ENCODE results near the gene RORC. TPM values are rescaled to one million over a fixed set of nuclear protein-coding genes. Genes with fewer than 3 reads are reported as not detected.

Gene RORC
- total RNA-seq, 3 donors from 2014 or later, result 7.8 to 48.6 (median 24.9) TPM

DNA sequence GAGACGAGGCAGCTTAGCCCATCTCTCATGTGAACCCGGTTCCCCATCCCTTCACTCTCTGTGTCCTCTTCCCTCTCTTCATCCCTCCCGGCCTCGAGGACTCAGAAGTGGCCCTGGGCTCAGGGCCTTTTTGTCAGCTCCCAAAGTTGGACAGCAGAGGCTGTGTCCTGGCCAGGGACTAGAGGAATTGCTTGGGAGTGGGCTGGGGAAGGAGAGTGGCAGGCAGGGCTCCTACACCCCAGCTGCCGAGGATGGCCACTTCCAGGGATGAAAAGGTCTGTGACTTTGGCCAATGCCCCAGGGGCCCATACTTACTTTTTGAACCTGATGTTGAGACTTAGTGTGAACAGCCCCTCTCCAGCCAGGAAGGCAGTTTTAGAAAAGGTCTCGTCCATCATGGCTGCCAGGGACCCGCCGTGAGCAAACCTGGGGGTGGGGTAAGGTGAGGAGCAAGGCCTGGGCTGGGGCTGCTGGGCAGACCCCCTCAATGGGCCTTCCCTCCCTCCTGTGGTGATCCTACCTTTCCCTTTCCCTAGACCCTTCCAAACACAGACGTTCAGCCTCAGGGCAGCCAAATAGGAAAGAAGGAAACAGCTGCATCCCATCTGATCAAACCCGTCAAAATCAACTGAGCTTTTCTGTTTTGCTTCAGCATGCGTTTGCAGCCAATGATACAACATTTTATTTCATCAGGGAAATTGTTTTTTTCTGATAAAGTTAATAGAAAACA, 16.4 kb upstream of the RORC start:
- TF ChIP-seq, protein P1, sequence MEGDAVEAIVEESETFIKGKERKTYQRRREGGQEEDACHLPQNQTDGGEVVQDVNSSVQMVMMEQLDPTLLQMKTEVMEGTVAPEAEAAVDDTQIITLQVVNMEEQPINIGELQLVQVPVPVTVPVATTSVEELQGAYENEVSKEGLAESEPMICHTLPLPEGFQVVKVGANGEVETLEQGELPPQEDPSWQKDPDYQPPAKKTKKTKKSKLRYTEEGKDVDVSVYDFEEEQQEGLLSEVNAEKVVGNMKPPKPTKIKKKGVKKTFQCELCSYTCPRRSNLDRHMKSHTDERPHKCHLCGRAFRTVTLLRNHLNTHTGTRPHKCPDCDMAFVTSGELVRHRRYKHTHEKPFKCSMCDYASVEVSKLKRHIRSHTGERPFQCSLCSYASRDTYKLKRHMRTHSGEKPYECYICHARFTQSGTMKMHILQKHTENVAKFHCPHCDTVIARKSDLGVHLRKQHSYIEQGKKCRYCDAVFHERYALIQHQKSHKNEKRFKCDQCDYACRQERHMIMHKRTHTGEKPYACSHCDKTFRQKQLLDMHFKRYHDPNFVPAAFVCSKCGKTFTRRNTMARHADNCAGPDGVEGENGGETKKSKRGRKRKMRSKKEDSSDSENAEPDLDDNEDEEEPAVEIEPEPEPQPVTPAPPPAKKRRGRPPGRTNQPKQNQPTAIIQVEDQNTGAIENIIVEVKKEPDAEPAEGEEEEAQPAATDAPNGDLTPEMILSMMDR (IDR thresholded peaks at IDR 0.05), result no peak
- TF ChIP-seq POLR2A (IDR thresholded peaks at IDR 0.05) (no peak), POLR2AphosphoS5 (IDR thresholded peaks at IDR 0.05) (no peak)
- no peak overlapping the region for H3K27ac ChIP-seq
- no peaks in the 10 kb centered on the region for H3K36me3 ChIP-seq
- no peaks in the 10 kb centered on the region for H3K27me3 ChIP-seq
- intact Hi-C loops (cut with DNase I; ENCODE audit: low total_unique reads), result no loop called here
- DNase-seq (ENCODE audit: low spot score in 2 of 2), result no peak
- H3K4me1 ChIP-seq, result no peaks in the 10 kb centered on the region
- no peaks in the 10 kb centered on the region for H3K9me3 ChIP-seq
- H3K4me3 ChIP-seq, result no peak overlapping the region

DNA sequence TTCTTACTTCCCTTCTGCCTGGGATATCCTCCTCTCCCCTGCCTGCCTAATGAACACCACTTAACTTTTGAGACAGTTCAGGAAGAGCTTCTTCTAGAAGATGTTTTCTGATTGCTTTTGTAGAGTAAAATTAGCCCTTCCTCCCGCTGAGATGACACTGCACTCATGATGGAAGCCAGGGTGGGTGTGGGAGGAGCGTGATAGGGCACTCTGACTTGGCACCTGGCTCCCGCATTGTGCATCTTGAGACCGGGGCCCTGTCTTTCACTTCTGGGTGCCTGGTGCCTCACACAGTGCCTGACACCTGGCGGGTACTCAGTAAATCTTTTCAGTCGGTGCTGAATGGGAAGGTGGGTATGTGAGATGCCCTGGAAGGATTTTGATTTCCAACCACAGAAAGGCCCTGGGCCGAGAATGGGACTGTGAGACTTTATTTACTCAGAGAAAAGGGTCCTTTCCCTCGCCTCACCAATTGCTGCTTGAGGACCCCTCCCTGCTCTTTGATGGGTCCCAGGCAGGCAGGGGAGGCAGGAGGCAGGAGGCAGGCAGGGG, 15.2 kb upstream of the RORC start:
- H3K27me3 ChIP-seq, result no peaks in the 10 kb centered on the region
- H3K9me3 ChIP-seq, result no peaks in the 10 kb centered on the region
- intact Hi-C loops (cut with DNase I; ENCODE audit: low total_unique reads), result no loop called here
- H3K27ac ChIP-seq, result no peak overlapping the region
- no peaks in the 10 kb centered on the region for H3K4me1 ChIP-seq
- no peaks in the 10 kb centered on the region for H3K36me3 ChIP-seq
- no peak overlapping the region for H3K4me3 ChIP-seq
- TF ChIP-seq, protein P1 (IDR thresholded peaks at IDR 0.05), result no peak
- TF ChIP-seq POLR2A (IDR thresholded peaks at IDR 0.05), result no peak
- TF ChIP-seq POLR2AphosphoS5 (IDR thresholded peaks at IDR 0.05), result no peak
- no peak for DNase-seq (ENCODE audit: low spot score in 2 of 2)

DNA sequence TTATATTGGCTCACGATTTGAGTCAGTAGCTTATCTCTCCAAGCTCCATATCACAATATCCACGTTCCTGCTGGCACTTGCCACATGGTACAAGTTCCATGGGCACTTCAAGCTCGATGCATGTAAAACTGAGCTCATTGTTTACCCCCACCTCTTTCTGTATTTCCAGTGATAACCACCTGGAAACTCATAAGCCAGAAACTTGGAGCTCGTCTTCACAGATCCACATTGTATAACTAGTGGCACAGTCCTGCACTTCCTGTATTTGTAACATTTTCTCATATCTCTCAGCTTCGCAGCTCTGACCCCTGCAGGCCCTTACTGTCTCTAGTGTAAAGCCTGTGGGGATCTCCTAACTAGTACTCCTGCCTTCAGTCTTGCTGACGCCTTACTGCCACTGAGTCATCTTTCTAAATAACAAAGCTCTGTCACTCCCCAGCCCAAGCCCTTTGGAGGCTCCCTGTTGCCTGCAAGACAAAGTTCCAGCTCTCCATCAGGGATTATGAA, 14.5 kb upstream of the RORC start:
- DNase-seq (ENCODE audit: low spot score in 2 of 2), result no peak
- intact Hi-C loops (cut with DNase I; ENCODE audit: low total_unique reads), result no loop called here

DNA sequence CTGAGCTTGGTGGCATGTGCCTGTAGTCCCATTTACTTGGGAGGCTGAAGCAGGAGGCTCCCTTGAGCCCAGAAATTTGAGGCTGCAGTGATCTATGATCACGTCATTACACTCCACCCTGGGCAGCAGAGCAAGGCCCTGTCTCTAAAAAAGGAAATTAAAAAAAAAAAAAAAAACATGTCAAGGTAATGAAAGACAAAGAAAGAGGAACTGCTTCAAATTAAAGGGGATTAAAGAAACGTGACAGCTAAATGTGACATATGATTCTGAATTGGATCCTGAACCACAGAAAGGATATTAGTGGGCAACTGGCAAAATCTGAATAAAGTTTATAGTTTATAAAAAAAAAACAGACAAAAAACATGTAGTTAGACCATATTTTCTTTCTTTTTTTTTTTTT, 11.8 kb upstream of the RORC start:
- H3K27ac ChIP-seq, result no peak overlapping the region
- peaks cover 0 to 3% of the 10 kb centered on the region in 2 donors for H3K4me1 ChIP-seq
- no peak overlapping the region for H3K4me3 ChIP-seq
- intact Hi-C loops (cut with DNase I; ENCODE audit: low total_unique reads), result loop anchor here (5.0 kb wide), 1 partner anchor 861 kb away; the partner anchor contains the start of gene ANXA9
- no peaks in the 10 kb centered on the region for H3K36me3 ChIP-seq
- H3K9me3 ChIP-seq, result no peaks in the 10 kb centered on the region
- no peaks in the 10 kb centered on the region for H3K27me3 ChIP-seq
- no peak for DNase-seq (ENCODE audit: low spot score in 2 of 2)
- TF ChIP-seq, protein P1 (IDR thresholded peaks at IDR 0.05), result no peak
- TF ChIP-seq POLR2AphosphoS5 (IDR thresholded peaks at IDR 0.05), result no peak
- TF ChIP-seq POLR2A (IDR thresholded peaks at IDR 0.05), result no peak

More for the DNA sequence above, 14.5 kb upstream of the RORC start:
- no peak for TF ChIP-seq POLR2AphosphoS5 (IDR thresholded peaks at IDR 0.05)
- TF ChIP-seq, protein P1 (IDR thresholded peaks at IDR 0.05), result no peak
- no peak for TF ChIP-seq POLR2A (IDR thresholded peaks at IDR 0.05)
- H3K4me3 ChIP-seq, result no peak overlapping the region
- H3K36me3 ChIP-seq, result no peaks in the 10 kb centered on the region
- no peak overlapping the region for H3K27ac ChIP-seq
- no peaks in the 10 kb centered on the region for H3K4me1 ChIP-seq
- H3K9me3 ChIP-seq, result no peaks in the 10 kb centered on the region
- H3K27me3 ChIP-seq, result no peaks in the 10 kb centered on the region

DNA sequence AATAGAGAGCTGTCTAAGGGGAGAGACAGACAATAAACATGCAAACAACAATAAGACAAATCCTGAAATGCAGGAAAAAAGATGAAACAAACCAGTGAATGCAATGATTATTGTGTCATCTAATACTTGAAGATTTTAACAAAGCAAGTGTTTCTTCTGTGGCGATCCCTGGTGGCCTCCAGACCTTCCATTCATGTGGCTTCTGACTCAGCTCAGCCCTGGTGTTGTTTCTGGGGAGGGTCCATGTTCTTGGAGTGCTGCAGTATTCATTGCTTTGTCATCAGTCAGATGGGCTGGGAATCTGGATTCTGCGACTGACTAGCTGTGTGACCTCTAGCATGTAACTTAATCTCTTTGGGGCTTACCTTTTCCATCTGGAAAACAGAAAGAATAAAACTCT, 9.5 kb upstream of the RORC start:
- no peak for TF ChIP-seq POLR2AphosphoS5 (IDR thresholded peaks at IDR 0.05)
- TF ChIP-seq POLR2A (IDR thresholded peaks at IDR 0.05), result no peak
- TF ChIP-seq, protein P1 (IDR thresholded peaks at IDR 0.05), result no peak
- no peak for DNase-seq (ENCODE audit: low spot score in 2 of 2)

More for the DNA sequence above, 9.5 kb upstream of the RORC start:
- no peaks in the 10 kb centered on the region for H3K27me3 ChIP-seq
- no peak overlapping the region for H3K4me3 ChIP-seq
- H3K36me3 ChIP-seq, result no peaks in the 10 kb centered on the region
- intact Hi-C loops (cut with DNase I; ENCODE audit: low total_unique reads), result loop anchor here (5.0 kb wide), 1 partner anchor 859 kb away; the partner anchor contains the start of gene ANXA9
- H3K9me3 ChIP-seq, result no peaks in the 10 kb centered on the region
- H3K27ac ChIP-seq, result peak overlapping the region; percentile 95
- H3K4me1 ChIP-seq, result peaks cover 0 to 5% of the 10 kb centered on the region in 2 donors

Measured in breast epithelium (tissue), 4 donors.